Embryonic facial prominence (tissue), 1 donor: ENCODE data around the gene PTPN14.

ENCODE experiments used
- DNase-seq: peaks from one replicate; pipeline ENCODE4 v3.0.0-alpha.2; 2016; ENCODE audit errors: extremely low spot score

The PTPN14 gene

DNA sequence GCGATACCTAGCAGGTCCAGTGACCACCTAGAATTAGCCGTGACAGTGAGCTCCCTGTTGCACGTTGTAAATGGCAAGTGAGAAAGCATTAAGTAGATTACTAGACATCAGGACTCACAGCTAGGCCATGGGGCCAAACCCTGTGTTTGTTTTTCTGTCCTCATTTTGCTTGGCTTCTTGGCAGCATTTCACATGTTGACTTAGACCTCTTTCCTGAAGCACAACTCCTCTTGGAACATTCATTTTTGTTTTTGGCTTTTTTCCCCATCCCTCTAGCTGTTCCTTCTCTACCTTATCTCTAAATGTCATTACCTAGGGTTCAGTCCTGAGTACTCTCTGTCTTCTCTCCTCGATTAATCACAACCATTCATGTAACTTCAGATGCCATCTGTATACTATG lies 16.9 kb upstream of the PTPN14 start:
- DNase-seq = no peak

DNA sequence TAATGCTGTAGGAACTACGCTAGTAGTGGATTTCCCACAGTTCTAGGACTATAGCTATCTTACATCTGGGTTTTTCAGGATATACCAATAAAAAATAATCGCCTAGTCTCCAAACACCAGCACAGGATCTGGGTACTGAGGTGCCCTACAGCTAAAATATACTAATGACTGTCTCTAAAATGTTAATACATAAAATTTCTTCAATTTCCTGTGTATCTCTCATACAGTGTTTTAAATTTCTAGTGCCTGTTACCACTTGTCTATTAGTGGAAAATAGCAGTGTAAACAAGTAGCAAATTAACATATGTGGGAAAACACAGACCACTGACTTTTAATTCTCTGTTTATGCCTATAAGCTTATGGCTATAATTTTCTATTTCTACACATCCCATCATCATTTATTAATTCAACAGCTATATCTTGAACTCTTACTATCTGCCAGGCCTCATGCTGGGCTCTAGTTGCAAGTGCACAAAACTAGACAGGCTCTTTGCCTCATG lies 16.1 kb upstream of the PTPN14 start:
- no peak for DNase-seq

DNA sequence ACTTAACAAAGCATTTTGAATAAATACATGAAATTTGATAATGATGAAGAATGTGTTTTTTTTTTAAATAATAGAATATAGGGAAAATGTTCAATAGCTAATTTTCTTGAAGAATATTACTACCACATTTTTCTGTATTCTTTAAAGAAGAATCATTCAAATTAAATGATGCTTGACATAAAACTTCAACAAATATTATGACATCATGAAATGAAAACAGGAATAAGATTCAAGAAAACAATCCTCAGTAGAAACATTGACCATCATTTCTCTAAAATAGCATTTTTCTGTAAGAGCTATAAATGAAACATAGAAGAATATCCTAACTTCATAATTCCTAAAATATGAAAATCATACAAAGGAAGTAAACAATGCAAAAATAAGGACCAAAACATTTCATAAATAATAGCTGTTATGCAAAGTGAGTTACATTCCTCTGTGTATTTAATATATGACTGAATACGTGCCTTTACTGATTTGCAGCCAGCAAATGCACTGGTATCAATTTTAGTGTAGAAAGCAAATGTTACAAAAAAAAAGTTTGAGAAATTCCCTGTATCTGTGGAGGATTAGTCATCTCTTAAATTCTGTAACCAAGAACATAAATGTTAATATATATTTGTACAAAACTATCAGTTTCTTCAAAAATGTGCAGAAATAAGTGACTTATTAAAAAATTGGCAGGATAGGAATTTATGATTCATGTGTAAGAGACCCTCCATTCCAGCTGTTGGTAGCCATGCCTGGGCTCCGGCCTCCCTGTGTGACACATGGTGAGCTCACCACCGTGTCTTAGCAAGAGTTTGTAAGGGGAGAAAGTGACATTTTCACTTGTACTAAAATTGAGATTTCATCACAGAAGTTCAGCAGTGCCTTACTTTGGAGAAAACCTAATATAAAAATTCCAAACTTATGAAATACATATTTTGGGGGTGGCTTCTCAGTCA lies 15.0 kb upstream of the PTPN14 start:
- no peak for DNase-seq

DNA sequence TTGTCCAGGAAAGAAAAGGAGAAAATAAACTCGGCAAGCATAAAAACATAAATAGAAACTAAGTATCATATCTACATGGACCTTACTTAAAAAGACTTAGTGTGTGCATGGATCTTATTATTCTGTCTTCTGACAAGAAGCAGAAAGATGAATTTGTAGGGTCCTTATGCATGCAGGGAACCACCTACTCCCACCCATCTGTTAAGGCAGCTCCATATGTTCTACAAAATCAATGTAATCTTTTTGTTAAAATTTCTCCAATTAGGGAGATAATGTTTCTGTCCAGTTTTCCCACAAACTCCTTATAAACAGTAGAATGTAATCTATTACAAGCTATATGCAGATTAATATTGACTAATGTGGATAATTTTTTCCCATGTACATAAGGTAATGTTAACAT lies 13.9 kb upstream of the PTPN14 start:
- no peak for DNase-seq

DNA sequence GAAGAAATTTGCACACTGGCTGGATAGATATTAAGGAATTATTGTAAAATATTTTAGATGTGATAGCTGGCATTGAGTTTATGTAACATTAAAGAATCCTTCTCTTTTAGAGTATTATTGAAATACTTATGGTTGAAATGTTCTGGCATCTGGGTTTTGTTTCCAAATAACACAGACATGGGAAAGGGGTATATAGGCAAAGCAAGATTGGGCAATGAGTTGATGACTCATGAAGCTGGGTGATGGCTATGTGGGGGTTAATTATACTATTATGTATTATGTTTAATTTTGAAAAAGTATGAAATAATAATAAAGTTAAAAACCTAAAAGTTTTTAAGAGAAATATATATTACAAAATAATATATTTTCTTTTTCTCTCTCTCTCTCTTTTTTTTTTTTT lies 12.5 kb upstream of the PTPN14 start:
- no peak for DNase-seq

DNA sequence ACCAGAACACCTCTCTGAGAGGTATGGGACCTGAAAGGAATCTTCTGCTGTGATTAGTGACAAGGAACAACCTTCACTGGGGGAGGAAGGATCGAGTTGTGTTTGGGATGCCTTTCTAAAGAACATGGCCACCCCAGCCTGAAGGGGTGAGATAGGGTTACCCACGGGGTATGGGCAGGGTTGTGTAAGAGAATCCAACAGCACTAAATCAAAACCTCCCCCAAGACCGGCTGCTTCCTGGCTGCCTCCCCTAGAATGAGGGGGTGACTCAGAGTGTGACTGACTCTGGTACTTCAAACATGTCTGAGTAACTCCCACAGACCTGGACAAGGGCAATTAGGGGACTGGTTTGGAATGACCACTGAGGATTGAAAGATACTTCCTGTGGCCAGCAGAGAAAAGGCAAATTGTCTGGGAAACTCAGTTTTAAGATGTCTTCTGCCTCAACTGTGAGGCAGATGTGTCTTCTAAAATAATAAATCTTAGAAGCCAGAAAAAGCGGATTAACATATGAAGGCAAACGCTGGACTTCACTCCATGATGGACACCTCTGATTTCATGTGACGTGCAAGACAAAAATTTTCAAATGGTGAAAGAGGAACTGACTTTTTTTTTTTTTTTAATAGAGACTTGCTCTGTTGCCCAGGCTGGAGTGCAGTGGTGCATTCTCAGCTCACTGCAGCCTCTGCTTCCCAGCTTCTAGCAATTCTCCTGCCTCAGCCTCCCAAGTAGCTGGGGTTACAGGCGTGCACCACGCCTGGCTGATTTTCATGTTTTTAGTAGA lies 6.7 kb upstream of the PTPN14 start:
- no peak for DNase-seq

DNA sequence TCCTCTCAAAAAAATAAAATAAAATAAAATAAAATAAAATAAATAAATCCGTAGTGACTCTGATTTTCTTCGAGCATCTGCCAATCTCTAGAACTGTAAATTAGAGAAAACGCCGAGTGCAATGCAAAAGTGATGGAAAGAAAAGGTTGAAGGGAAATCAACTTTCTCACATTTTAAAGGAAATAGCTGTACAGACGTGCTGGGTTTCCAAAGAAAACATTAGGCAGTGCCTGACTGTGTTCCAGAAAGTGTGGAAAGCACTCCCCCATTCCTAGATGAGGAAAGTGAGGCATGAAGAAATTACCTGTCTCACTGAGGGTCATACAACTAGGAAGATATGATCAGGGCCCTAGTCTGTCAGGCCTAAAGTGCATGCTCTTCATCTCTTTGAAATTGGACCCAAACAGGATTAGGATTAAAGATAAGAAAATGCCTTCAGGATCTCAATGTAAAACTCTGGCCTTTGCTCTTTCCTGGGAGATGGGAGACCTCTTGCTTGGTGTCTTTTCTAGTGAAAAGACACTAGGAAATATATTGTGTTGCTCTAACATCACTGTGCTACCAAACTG lies 1.8 kb upstream of the PTPN14 start:
- DNase-seq = no peak

DNA sequence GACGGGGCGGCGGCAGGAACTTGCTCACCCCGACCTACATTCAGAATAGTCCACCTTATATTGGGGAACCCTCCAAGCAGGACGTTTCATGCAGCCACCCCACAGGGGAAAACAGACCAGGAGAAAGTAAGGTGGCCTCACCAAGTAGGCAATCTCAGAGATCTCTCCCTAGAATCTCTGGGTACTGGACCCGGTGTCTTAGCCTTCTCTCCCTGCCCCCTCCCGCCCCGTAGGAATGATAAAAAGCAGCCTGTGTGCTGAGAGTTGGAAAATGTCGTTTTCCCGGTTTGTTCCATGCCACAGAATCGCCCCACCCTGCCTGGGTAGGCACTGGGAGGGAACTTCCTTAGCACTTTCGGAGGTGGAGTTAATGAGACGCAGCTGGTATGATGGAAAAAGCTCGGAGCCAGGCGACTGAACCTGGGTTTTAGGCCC lies 789 bp upstream of the PTPN14 start:
- DNase-seq = peak; percentile 80

DNA sequence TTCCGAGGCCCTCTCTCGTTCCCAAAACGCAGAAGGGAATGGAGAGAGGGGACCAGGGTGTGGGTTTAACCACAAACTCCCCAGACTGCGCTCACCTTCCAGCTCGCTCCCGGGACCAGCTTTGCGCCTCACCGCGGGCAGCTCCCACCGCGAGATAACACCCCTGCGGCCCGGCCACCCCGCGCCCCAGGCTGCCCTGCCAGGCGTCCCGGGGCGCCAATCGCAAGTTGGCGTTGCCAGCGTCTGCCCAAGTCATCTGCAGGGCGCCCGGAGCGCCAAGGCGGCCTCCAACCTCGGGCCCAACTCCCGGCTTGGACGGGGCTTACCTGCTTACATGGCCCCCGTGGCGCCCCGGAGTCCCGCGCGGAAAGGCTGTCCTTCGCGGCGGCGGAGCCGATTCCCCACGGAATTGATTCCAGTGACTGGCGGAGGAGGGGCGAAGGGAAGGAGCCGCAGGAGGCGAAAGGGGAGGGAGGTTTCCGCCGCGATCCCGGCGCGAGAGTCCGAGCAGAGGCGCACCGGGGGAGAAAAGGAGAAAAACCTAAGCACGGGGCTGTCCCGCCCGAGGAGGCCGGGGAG lies 456 bp downstream of the PTPN14 start:
- DNase-seq = no peak

DNA sequence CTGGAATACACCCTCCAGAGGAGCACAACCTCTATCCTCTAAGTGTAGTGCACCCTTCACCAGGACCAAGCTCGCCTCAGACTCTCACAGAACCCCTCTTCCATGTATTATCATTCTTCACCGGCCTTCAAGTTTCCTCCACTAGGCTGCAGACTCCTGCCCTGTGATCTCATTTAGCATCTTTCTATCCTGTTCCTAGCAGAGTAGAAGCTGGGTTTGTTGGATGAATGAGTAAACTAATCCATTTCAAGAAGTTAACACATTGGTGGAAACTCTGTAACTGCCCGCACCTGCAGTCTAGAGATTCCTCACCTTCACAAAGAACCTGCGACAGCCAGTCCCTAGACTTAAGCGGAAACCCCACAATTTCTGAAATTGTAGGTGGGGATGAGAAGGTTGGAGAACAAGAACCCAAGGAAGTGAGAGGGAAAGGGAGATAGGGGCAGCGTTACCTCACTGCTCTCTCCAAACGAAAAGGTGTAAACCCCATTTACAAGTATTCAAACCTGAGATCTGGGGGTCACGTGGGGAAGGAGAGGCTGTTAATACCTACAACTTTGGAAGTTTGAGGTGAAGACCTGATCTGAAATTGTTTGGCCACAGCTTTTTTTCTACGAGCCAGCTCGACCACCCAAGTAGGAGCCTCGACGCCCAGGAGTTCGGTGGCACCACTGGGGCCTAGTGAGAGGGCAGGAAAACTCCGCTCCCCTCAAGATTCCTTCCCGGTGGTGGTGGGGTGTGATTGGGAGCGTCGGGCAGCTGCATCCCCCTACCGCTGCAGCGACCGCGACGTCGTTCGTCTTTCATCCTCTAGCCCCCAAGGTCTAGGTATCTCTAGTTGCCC lies 1.2 kb downstream of the PTPN14 start:
- DNase-seq = no peak

DNA sequence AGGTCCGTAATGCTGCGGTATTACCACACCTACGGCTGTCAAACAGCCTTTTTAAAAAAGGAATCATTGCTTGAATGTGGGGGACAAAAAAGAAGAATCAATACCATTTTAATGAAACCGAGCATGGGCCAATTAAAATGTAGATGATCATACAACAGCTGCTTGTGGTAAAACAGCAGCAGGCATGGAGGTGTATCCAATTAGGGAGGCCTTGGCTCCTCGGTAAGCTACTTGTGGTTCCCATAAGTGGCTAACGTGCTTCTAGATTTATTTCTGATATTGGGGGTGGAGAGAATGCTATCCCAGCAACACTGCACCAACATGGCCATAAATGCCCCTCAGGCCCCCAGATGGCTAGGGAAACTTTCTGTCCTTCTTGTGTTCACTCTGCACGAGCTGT lies 1.8 kb downstream of the PTPN14 start:
- DNase-seq = no peak

DNA sequence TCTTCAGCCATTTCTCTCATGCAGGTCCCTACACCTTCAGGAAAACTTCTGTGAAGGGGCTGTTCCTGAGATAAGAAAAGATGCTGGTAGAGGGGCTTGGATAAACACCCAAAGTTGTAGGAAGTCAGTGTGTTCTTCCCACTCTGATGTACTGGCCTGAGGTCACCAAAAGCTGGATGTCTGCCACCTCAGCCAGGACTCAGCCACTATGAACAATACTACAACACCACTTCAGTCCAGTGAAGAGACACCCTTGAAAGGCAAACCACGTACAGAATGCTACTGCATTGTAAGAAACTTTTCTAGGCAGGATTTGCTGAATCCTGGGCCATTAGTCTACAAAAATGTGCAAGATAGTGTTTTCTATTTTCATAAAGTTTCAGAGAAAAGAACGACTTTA lies 2.4 kb downstream of the PTPN14 start:
- no peak for DNase-seq

DNA sequence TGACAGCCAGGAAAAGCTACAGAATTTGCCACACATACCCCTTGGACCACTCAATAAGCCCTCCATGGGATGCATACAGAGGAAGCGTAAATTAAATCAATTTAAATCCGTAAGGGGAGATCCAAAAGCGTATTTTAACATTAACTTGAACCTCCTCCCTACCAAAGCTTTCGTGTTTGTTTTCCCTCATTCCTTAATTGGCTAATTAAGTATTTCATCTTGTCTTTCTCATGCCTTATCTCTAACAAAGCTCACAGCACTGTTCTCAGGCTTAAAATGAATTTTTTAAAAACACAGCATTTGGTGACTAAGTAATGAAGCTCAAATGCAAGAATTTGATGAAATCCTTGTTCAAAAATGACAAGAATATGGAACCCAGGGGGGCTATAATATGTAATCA lies 3.1 kb downstream of the PTPN14 start:
- DNase-seq = no peak

DNA sequence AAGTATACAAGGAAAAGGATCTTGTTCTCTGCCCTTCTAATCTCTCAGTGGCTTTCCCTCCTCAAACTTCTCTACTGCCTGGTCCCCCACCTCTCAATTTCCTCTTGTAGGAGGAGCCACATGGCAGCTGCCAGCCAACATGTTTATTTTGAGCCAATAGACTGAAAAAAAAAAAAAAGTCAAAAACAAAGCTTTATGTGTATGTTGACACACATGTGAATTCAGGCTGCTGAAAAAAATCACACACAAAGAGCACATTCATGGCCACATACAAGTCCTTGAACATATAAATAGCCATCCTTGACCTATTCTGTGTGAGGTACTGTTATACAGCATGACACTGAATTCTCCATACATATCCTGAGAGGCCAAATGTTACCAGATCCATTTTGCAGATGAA lies 3.7 kb downstream of the PTPN14 start:
- DNase-seq = no peak

DNA sequence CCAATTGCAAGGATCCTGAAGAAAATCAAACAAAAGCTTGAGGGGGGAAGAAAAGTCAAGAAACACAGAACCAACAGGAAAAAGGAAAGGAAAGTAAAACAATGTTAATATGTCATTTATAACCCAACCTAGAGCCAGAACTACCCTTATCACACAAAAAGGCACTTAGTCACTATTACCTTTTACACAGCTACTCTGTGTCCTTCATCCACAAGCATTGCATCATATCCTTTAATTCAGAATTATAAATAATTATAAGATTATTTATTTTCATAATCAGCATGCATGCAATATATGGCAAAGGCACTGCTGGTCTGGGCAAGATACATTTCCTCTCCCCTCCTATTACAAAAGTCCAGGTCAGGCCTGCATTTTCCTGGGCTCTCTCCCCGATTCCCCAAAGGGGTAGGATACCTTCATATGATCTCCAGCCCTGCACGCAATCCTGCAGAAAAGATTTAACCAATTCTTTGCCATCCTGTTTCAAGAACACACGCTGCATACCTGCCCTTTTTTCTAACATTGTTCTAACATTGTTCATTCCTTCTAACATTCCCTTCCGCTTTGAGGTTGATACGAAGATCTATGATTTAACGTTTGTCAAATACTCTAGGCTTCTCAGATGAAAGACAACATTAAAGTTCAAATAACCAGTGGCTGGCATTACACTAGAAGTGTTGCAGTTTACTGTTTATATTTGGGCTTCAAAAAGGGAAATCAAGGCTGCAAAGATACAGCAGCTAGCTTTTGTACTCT lies 4.3 kb downstream of the PTPN14 start:
- DNase-seq = no peak

DNA sequence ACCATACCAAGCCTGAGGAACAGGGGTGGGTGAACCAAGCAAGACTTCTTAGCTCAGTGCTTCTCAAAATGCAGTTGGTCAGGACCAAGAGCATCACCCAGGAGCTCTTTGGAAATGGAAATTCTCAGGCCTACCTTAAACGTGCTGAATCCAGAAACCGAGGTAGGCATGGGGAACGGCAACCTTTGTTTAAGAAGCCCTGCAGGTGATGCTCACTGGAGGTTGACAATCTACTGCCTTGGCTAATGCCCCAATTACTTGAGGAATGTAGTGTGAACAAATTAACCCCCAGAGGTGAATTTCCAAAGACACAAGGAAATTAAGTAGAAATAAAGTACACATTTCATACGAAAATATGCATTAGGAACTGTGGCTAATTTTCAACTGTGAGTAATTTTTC lies 5.3 kb downstream of the PTPN14 start:
- DNase-seq = no peak

DNA sequence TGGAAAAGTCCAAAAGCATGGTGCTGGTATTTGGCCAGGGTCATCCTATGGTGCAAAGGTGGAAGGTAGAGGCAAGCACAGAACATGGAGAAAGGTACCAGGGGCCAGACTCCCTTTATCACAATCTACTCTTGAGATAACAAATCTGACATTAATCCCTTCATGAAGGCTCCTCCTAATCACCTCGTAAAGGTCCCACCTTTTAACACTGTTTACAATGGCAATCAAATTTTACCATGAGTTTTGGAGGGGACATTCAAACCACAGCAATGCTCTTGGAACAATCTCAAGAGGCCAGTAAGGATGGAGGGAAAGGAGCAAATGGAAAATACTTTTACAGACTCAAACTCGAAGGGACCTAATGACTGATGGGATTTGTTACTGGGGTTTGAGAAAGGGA lies 6.1 kb downstream of the PTPN14 start:
- DNase-seq = no peak

DNA sequence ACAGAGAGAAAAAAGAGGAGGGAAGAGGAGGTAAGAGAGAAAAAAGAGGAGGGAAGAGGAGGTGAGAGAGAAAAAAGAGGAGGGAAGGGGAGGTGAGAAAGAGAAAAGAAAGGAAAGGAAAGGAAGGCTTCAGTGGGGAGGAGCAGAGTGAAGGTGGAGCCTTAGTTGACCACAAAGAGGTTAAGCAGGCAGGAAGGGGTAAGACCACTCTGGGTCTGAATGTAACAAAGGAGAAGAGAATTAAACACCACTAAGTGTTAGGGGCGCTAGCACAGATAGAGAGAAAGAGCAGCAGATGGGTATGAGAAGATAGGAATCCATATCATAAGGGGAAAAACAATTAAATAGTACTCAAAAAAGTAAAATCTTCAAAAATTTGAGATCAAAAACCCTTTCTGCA lies 6.6 kb downstream of the PTPN14 start:
- DNase-seq = no peak

DNA sequence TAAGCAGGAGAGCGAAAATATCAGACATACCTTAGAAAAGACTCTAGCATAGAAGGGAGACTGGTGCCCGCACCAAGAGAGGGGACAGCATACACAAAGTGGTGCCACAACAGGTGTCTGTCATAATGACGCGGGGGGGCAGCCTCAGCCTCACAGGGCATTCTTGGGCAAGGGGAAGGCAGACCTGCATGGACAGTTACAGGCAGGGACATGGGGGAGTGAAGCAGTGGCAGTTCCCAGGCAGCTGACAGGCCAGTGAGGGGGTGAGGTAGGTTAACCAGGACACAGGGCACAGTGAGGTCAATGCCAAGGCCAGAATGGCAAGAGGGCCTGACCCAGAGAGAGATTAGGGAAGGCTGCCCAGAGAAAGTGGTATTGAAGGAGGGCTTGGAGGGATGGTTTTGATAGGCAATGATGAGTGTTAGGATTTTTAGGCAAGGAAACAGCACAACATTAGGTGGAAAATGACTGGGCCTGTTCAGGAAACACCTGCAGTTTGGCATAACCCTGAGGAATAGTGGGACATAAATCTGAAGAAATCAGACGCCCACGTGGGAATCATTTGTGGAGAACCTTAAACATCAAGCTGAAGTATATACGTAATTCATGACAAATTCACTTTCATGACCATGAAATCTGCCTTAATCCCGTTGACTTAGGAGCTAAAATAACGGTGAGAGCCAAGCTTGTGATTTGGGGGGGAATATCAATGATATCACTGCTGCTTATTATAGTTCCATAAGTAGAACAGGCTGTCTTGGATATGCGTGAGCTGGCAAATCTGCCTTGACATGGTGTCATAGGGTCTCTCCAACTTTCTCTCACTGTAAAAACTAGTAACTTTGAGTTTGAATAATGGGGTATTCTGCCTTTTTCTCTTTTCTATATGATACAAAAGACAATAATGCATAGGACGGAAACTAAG lies 8.9 kb downstream of the PTPN14 start:
- no peak for DNase-seq
